ENCODE measurements around the gene LRRFIP1.
"Not testable (repeated sequence)": the region's sequence is repeated elsewhere in the genome, so short reads cannot be mapped to it uniquely, and the experiment has no call there.

Gene LRRFIP1

GRCh38 chr2:237627441-237628246, at the start of gene LRRFIP1:
LRRFIP1 (plus strand) TSS chr2:237627587; CDS start chr2:237627645, 58 bp downstream.
- no peak for DNase-seq

- DNase-seq = no peak
These were observed 49.2 kb upstream of the LRRFIP1 start for GRCh38 chr2:237577956-237578870.

GRCh38 chr2:237581326-237581725, 46.1 kb upstream of the LRRFIP1 start:
- DNase-seq = no peak

- DNase-seq = no peak
These were observed 45.3 kb upstream of the LRRFIP1 start for GRCh38 chr2:237581751-237582746.

GRCh38 chr2:237583385-237584295, 43.7 kb upstream of the LRRFIP1 start:
- no peak for DNase-seq

- DNase-seq = no peak
These were observed 41.7 kb upstream of the LRRFIP1 start for GRCh38 chr2:237585590-237586221.

- DNase-seq = no peak
These were observed 39.2 kb upstream of the LRRFIP1 start for GRCh38 chr2:237588044-237588696.

- DNase-seq = no peak
These were observed 36.9 kb upstream of the LRRFIP1 start, which contains the start of gene RAB17 for GRCh38 chr2:237590272-237591140. RAB17 (minus strand) TSS chr2:237590734; CDS start chr2:237586154, 4,580 bp downstream.

- no peak for DNase-seq
These were observed 36.1 kb upstream of the LRRFIP1 start for GRCh38 chr2:237591141-237591881.

GRCh38 chr2:237592425-237592980, 34.9 kb upstream of the LRRFIP1 start:
- DNase-seq = no peak

- DNase-seq = no peak
These were observed 34.4 kb upstream of the LRRFIP1 start for GRCh38 chr2:237593036-237593435.

GRCh38 chr2:237593596-237594320, 33.6 kb upstream of the LRRFIP1 start:
- no peak for DNase-seq

GRCh38 chr2:237594514-237594871, 32.9 kb upstream of the LRRFIP1 start:
- no peak for DNase-seq

- DNase-seq = not testable (repeated sequence)
These were observed 31.4 kb upstream of the LRRFIP1 start for GRCh38 chr2:237595829-237596519.

- DNase-seq = no peak
These were observed 30.7 kb upstream of the LRRFIP1 start for GRCh38 chr2:237596520-237597195.

All from NCI-H446 treated with DMSO at 0.1 percent for 48 hours (cell line).